ENCODE results near the gene BCKDK. TPM values are rescaled to one million over a fixed set of nuclear protein-coding genes. Genes with fewer than 3 reads are reported as not detected.

Gene BCKDK
- total RNA-seq, 1 experiment from 2014 or later = 57.0 TPM

DNA sequence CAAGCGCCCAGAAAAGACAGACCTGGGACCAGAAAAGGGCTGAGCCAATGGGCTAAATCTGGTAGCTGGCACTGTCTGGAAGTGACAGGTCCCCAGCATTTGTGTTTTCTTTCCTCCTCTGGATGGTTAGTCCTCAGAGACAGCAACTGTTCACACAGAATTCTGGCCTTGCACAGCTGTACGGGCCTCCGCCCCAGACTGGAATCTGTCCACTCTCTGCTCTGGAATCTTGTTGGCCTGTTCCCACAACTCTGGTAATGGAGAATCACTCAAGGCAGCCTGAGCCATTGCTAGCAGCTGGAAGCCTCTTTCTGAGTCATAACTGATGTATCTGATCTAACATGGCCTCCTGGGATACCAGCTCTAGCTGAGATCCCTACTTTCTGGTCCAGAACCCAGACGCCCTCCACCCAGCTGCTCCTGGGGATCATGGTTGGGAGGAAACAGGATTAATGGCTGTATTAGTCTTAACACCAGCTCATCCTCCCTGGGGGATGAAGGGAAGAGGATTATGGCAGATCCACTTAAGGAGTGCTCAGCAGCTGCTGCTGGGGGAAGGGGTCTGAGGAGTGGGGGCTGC, 43.2 kb upstream of the BCKDK start:
- Mint-ChIP-seq H3K27me3 (ENCODE audit: low read depth) (no peaks in the 10 kb centered on the region), H3K4me1 (no peaks in the 10 kb centered on the region), H3K27ac (peak overlapping the region in 1 of 3 experiments; percentile 47; a peak in 2 of 7 replicates), H3K4me3 (no peak overlapping the region), H3K36me3 (ENCODE audit: insufficient read depth in 1 of 3, low read depth in 3 of 3) (peaks cover 22 to 46% (median 40%) of the 10 kb centered on the region in 3 experiments), H3K9me3 (no peaks in the 10 kb centered on the region)
- peaks cover 9% of the 10 kb centered on the region; the same call in 1 of the 2 replicates for H3K79me2 ChIP-seq (ENCODE audit: insufficient read depth, low read length)
- H4K5ac ChIP-seq (ENCODE audit: insufficient read length, low read depth, low read length) = no peak overlapping the region
- H3K56ac ChIP-seq (ENCODE audit: insufficient read length, low read depth, low read length) = no peak overlapping the region
- H3T11ph ChIP-seq (ENCODE audit: low read length) = no peak overlapping the region
- WGBS (ENCODE audit: extremely low coverage, insufficient read length, low lambda C conversion rate) = no CpG with 5 or more reads among the region's 4 CpGs
- DNase-seq = no peak
- TF ChIP-seq CTCF (conservative IDR thresholded peaks at IDR 0.05) = no peak
- no peak overlapping the region for H3K14ac ChIP-seq (ENCODE audit: insufficient read depth, low read length)
- H2AK5ac ChIP-seq (ENCODE audit: insufficient read length, low read length) = no peak overlapping the region
- no peak overlapping the region for H2BK5ac ChIP-seq (ENCODE audit: insufficient read length, low read length)
- no peaks in the 10 kb centered on the region for H3K23me2 ChIP-seq (ENCODE audit: insufficient read length, low read depth, low read length, poor library complexity, severe bottlenecking)
- H3K4me2 ChIP-seq (ENCODE audit: insufficient read depth, insufficient read length, low read length) = no peak overlapping the region
- no peak overlapping the region for H2BK15ac ChIP-seq (ENCODE audit: low read depth, low read length)
- H3K4ac ChIP-seq (ENCODE audit: low read depth, low read length) = no peak overlapping the region
- no peak overlapping the region for H2BK12ac ChIP-seq (ENCODE audit: insufficient read length, low read depth, low read length)
- no peak overlapping the region for H3K18ac ChIP-seq (ENCODE audit: insufficient read length, low read depth, low read length)
- H3K27ac ChIP-seq (ENCODE audit: insufficient read length, low read depth, low read length) = no peak overlapping the region
- no peak overlapping the region for H3K9ac ChIP-seq (ENCODE audit: extremely low read depth, insufficient read length, low read length)
- no peak overlapping the region for H3K23ac ChIP-seq (ENCODE audit: insufficient read length, low read depth, low read length)
- H3K4me1 ChIP-seq (ENCODE audit: insufficient read depth, low read length) = no peaks in the 10 kb centered on the region
- no peak overlapping the region for H4K8ac ChIP-seq (replicated peaks; ENCODE audit: insufficient read length, low read depth, low read length)
- no peak overlapping the region for H2BK120ac ChIP-seq (ENCODE audit: low read depth, low read length, poor library complexity, severe bottlenecking)
- no peak overlapping the region for H2BK20ac ChIP-seq (ENCODE audit: low read depth, low read length, poor library complexity, severe bottlenecking)
- no peaks in the 10 kb centered on the region for H3K9me3 ChIP-seq (ENCODE audit: control insufficient read depth, low read depth, low read length)
- H3K79me1 ChIP-seq (ENCODE audit: insufficient read depth, low read depth, low read length, poor library complexity, severe bottlenecking) = peaks cover 6% of the 10 kb centered on the region
- H4K91ac ChIP-seq (ENCODE audit: insufficient read length, low read depth, low read length) = no peak overlapping the region
- H4K20me1 ChIP-seq (ENCODE audit: control insufficient read depth, insufficient read depth, insufficient read length) = no peaks in the 10 kb centered on the region
- no peaks in the 10 kb centered on the region for H3K27me3 ChIP-seq (ENCODE audit: insufficient read depth, low read length)
- no peak overlapping the region for H2AFZ ChIP-seq (ENCODE audit: low read length)

Measured in H9 (cell line).